HUES64 (cell line): ENCODE measurements around the gene IFT20.
A peak's percentile ranks its signal among the peaks of the same experiment; 100 is the strongest.
"Not testable (repeated sequence)": the region's sequence is repeated elsewhere in the genome, so short reads cannot be mapped to it uniquely, and the experiment has no call there.

Experiments
- H3K27ac ChIP-seq: 2 replicates; pipeline ENCODE4 v1.7.0; 2013; ENCODE audit warnings: low read depth, low read length, inconsistent platforms
- H3K27me3 ChIP-seq: 2 replicates; pipeline ENCODE4 v1.6.1; 2013; ENCODE audit warnings: mild to moderate bottlenecking, low read length; ENCODE audit not compliant: insufficient read depth
- H3K36me3 ChIP-seq: 2 replicates; pipeline ENCODE4 v1.6.1; 2013; ENCODE audit warnings: mild to moderate bottlenecking, low read length; ENCODE audit not compliant: insufficient read depth
- H3K4me1 ChIP-seq: 2 replicates; pipeline ENCODE4 v1.6.1; 2013; ENCODE audit warnings: mild to moderate bottlenecking, low read length, moderate library complexity; ENCODE audit not compliant: insufficient read depth
- H3K4me3 ChIP-seq: 2 replicates; pipeline ENCODE4 v1.5.1; 2013; ENCODE audit warnings: mild to moderate bottlenecking, low read length, moderate library complexity
- H3K9ac ChIP-seq: 2 replicates; pipeline ENCODE4 v1.6.1; 2013; ENCODE audit warnings: mild to moderate bottlenecking, low read depth, low read length
- H3K9me3 ChIP-seq: 2 replicates; pipeline ENCODE4 v1.6.1; 2013; ENCODE audit warnings: low read depth, low read length; ENCODE audit not compliant: insufficient read depth
- WGBS: fragments of 150-250, 120-280 bp; methylation state at CpG from one replicate; pipeline ENCODE4 v1.1.7; 2013; ENCODE audit warnings: missing lambda C conversion rate; 5-methylcytosine and 5-hydroxymethylcytosine counted together

IFT20 gene

GRCh38 chr17:28344011-28344410 lies 8.7 kb upstream of the IFT20 start:
- H3K36me3 ChIP-seq: peaks cover 90% of the 10 kb centered on the region
- no peak overlapping the region for H3K4me3 ChIP-seq
- H3K27me3 ChIP-seq: no peaks in the 10 kb centered on the region
- no peaks in the 10 kb centered on the region for H3K9me3 ChIP-seq
- no peak overlapping the region for H3K9ac ChIP-seq
- H3K27ac ChIP-seq: no peak overlapping the region
- 95% methylated on average over 9 of the region's 9 CpGs for WGBS
- peaks cover 2% of the 10 kb centered on the region; the same call in 1 of the 2 replicates for H3K4me1 ChIP-seq

GRCh38 chr17:28343491-28343932 lies 8.2 kb upstream of the IFT20 start:
- Histone ChIP-seq H3K27me3 (no peaks in the 10 kb centered on the region), H3K36me3 (peaks cover 85% of the 10 kb centered on the region), H3K9me3 (no peaks in the 10 kb centered on the region), H3K27ac (no peak overlapping the region), H3K9ac (no peak overlapping the region), H3K4me3 (no peak overlapping the region), H3K4me1 (peaks cover 2% of the 10 kb centered on the region; the same call in 1 of the 2 replicates)
- 97% methylated on average over 10 of the region's 10 CpGs for WGBS

GRCh38 chr17:28342313-28342712 lies 7.0 kb upstream of the IFT20 start:
- H3K9me3 ChIP-seq: no peaks in the 10 kb centered on the region
- no peak overlapping the region for H3K27ac ChIP-seq
- no peak overlapping the region for H3K4me3 ChIP-seq
- H3K36me3 ChIP-seq: peaks cover 74% of the 10 kb centered on the region
- no peak overlapping the region for H3K9ac ChIP-seq
- 95% methylated on average over 14 of the region's 14 CpGs for WGBS
- no peaks in the 10 kb centered on the region for H3K27me3 ChIP-seq
- H3K4me1 ChIP-seq: peaks cover 2% of the 10 kb centered on the region; the same call in 1 of the 2 replicates

GRCh38 chr17:28341516-28341915 lies 6.2 kb upstream of the IFT20 start:
- peaks cover 66% of the 10 kb centered on the region for H3K36me3 ChIP-seq
- no peaks in the 10 kb centered on the region for H3K9me3 ChIP-seq

GRCh38 chr17:28340374-28340773 lies 5.1 kb upstream of the IFT20 start:
- no peaks in the 10 kb centered on the region for H3K27me3 ChIP-seq
- no peak overlapping the region for H3K9ac ChIP-seq
- no peak overlapping the region for H3K4me3 ChIP-seq
- WGBS: 98% methylated on average over 6 of the region's 6 CpGs
- peaks cover 9% of the 10 kb centered on the region; the same call in 1 of the 2 replicates for H3K4me1 ChIP-seq
- no peak overlapping the region for H3K27ac ChIP-seq
- H3K9me3 ChIP-seq: no peaks in the 10 kb centered on the region
- H3K36me3 ChIP-seq: peaks cover 56% of the 10 kb centered on the region

More at GRCh38 chr17:28341516-28341915, 6.2 kb upstream of the IFT20 start:
- Histone ChIP-seq H3K27me3 (no peaks in the 10 kb centered on the region), H3K4me1 (peaks cover 8% of the 10 kb centered on the region; the same call in 1 of the 2 replicates), H3K4me3 (no peak overlapping the region), H3K27ac (no peak overlapping the region), H3K9ac (no peak overlapping the region)
- 94% methylated on average over 11 of the region's 11 CpGs for WGBS

GRCh38 chr17:28339431-28339830 lies 4.2 kb upstream of the IFT20 start:
- H3K4me3 ChIP-seq: no peak overlapping the region
- WGBS: 95% methylated on average over 15 of the region's 15 CpGs
- H3K9me3 ChIP-seq: no peaks in the 10 kb centered on the region
- no peak overlapping the region for H3K27ac ChIP-seq
- H3K9ac ChIP-seq: no peak overlapping the region
- H3K27me3 ChIP-seq: no peaks in the 10 kb centered on the region
- peaks cover 46% of the 10 kb centered on the region for H3K36me3 ChIP-seq
- H3K4me1 ChIP-seq: peaks cover 12% of the 10 kb centered on the region; the same call in 1 of the 2 replicates

- not testable (repeated sequence) for H3K4me3 ChIP-seq, H3K9ac ChIP-seq, H3K27ac ChIP-seq, H3K9me3 ChIP-seq, H3K27me3 ChIP-seq
- H3K36me3 ChIP-seq: peaks cover 40% of the 10 kb centered on the region
- H3K4me1 ChIP-seq: peaks cover 12% of the 10 kb centered on the region; the same call in 1 of the 2 replicates
- 96% methylated on average over 5 of the region's 8 CpGs for WGBS
These were observed 3.5 kb upstream of the IFT20 start for GRCh38 chr17:28338769-28339212.

- peaks cover 35% of the 10 kb centered on the region for H3K36me3 ChIP-seq
- no peak overlapping the region for H3K9ac ChIP-seq
- H3K9me3 ChIP-seq: no peaks in the 10 kb centered on the region
- no peak overlapping the region for H3K27ac ChIP-seq
- H3K27me3 ChIP-seq: no peaks in the 10 kb centered on the region
- WGBS: 81% methylated on average over 5 of the region's 5 CpGs
- H3K4me3 ChIP-seq: no peak overlapping the region
- H3K4me1 ChIP-seq: peaks cover 12% of the 10 kb centered on the region; the same call in 1 of the 2 replicates
These were observed 2.9 kb upstream of the IFT20 start for GRCh38 chr17:28338056-28338768.

GRCh38 chr17:28335959-28336871 lies 943 bp upstream of the IFT20 start:
- Histone ChIP-seq H3K9me3 (no peaks in the 10 kb centered on the region), H3K27me3 (no peaks in the 10 kb centered on the region), H3K27ac (peak overlapping the region; percentile 84), H3K36me3 (peaks cover 21% of the 10 kb centered on the region), H3K4me3 (peak overlapping the region; percentile 92), H3K4me1 (peaks cover 12% of the 10 kb centered on the region; the same call in 1 of the 2 replicates), H3K9ac (peak overlapping the region; percentile 81)
- WGBS: 1% methylated on average over 28 of the region's 29 CpGs

GRCh38 chr17:28334666-28335200 lies 539 bp downstream of the IFT20 start:
- H3K4me3 ChIP-seq: peak overlapping the region; percentile 92
- H3K36me3 ChIP-seq: peaks cover 7% of the 10 kb centered on the region; the same call in 1 of the 2 replicates
- peak overlapping the region; percentile 49 for H3K9ac ChIP-seq
- H3K9me3 ChIP-seq: no peaks in the 10 kb centered on the region
- peak overlapping the region; percentile 6; the same call in 1 of the 2 replicates for H3K27ac ChIP-seq
- no peaks in the 10 kb centered on the region for H3K27me3 ChIP-seq
- WGBS: 18% methylated on average over 18 of the region's 18 CpGs
- peaks cover 12% of the 10 kb centered on the region; the same call in 1 of the 2 replicates for H3K4me1 ChIP-seq
